Measurements from ENCODE around the gene ADAMTSL3.
A peak's percentile ranks its signal among the peaks of the same experiment; 100 is the strongest.
"Not testable (repeated sequence)": the region's sequence is repeated elsewhere in the genome, so short reads cannot be mapped to it uniquely, and the experiment has no call there.

Gene ADAMTSL3

DNA sequence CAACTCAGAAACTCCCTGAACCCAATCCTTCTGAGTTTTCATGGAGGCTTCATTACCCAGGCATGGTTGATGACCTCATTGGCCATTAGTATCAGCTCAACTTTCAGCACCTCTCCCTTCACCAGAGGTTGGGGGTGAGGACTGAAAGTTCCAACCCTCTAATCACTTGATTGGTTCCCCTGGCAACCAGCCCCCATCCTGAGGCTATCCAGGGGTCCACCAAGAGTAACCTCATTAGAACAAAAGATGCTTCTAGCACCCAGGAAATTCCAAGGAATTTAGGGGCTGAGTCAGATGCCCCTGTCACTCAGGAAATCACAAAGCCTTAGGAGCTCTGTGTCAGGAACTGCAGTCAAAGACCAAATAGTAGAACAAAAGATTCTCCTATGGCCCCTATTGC, 43.8 kb downstream of the ADAMTSL3 start:
- DNase-seq (ENCODE audit: low spot score), result no peak

DNA sequence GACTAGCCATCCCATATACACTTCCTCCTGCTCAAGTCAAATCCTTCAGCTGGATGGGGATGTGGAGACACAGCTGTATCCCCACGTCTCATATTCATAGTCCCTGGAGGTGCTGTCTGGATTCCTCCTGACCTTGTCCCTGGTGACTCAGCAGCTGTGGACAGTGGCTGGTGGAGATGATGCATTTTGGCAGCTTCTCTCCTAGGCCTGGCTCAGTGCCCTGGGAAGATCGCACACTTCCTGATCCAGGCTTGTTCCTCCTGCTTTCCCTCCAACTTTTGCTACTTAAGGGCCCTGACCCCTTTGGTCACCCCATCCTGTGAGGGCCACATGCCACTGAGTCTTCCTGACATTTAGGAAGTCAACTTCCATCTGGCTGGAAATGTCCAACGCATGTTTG, 44.4 kb downstream of the ADAMTSL3 start:
- DNase-seq (ENCODE audit: low spot score), result no peak

DNA sequence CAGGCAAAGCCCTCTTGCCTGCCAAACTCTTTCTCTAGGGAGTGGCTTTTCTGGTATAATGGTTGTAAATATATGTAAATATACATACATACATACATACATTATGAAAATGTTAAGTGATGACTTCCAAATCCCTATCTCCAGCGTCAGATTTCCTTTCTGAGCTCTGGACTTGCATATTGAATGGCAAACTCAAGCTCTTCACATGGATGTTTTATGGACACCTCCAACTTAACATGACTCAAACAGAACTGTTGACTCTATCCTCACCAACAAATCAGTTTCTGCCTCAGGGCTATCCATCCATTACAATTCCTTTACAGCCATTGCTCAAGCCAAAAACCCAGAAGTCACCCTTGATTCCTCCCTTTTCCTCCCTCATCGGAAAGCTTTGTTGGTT, 45.1 kb downstream of the ADAMTSL3 start:
- no peak for DNase-seq (ENCODE audit: low spot score)

DNA sequence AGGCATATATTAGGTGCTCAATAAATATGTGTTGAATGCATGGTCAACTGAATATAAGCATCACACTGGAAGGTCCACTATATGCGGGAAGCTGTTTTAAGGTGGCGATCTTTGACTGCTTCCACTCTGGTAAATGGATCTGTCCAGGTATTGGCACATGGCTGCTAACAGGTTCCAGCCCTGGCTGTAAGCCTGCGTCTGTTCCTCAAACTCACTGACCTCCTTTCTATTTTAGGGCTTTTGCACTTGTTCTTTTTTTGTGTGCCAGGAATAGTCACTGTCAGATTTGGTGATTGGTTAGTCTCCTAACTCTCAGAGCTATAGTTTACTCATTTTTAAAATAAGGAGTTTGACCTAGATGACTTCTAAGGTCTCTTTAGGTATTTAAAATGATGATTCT, 46.2 kb downstream of the ADAMTSL3 start:
- DNase-seq (ENCODE audit: low spot score), result no peak

DNA sequence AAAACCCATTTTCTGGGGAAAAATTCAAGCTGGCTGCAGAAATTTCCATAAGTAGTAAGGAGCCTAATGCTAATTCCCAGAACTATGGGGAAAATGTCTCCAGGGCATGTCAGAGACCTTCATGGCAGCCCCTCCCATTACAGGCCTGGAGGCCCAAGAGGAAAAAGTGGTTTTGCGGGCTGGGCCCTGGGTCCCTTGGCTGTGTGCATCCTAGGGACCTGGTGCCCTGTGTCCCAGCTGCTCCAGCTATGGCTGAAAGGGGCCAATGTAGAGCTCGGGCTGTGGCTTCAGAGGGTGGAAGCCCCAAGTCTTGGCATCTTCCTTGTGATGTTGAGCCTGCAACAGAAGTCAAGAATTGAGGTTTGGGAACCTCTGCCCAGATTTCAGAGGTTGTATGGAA, 48.4 kb downstream of the ADAMTSL3 start:
- not testable (repeated sequence) for DNase-seq (ENCODE audit: low spot score)

DNA sequence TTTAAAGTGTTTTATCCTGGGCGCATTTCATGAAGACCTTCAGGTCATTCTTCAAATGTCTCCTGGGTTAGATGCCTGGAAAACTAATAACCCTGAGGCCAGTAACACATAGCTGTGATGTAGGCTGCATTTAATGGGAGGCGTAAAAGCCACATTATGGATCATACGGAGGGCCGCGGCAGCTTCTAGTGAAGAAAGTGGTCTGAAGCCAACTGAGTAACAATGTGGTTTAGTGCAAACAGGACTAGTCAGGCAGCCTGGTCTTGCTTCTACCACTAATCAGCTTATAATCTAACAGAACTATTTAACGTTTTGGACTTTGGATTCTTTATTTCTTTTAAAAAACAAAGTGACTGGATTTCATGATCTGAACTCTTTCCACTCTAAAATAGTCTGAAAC, 54.4 kb downstream of the ADAMTSL3 start:
- no peak for DNase-seq (ENCODE audit: low spot score)

DNA sequence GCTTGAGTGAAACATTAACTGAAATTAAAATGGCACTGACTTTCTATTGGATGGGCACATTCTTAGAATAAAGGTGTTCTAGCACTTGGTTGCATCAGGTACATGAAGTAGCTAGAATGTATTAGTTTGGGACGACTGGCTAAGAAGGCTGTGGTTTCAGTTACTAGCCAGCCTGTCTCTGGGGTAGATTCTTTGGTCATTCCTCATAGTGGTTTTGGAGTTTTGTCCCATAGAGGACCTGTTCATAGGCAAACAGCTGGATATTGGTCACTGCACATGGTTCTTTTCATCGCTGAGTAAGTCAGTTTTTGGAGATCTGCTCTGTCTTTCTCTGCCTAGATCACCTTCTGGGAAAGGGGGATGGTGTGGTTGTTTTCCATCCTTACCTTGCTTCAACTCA, 55.3 kb downstream of the ADAMTSL3 start:
- no peak for DNase-seq (ENCODE audit: low spot score)

DNA sequence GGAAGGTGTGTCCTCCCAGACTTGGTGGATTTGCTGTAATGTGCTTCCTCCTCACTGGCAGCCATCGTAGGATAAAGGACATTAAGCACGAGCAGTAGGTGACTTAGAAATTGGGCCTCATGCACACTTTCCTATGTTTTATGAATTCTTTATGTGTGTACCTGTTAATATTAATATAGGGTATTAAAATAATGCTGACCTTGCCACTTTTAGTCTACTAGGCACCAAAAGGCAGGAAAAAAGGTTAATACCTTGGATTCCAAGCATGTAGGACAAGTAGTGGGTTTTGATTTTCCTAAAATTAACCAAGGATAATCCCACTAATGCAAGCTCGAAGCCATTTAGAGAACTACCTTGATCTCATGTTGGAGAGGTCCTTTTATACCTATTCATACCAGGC, 55.9 kb downstream of the ADAMTSL3 start:
- DNase-seq (ENCODE audit: low spot score), result no peak

DNA sequence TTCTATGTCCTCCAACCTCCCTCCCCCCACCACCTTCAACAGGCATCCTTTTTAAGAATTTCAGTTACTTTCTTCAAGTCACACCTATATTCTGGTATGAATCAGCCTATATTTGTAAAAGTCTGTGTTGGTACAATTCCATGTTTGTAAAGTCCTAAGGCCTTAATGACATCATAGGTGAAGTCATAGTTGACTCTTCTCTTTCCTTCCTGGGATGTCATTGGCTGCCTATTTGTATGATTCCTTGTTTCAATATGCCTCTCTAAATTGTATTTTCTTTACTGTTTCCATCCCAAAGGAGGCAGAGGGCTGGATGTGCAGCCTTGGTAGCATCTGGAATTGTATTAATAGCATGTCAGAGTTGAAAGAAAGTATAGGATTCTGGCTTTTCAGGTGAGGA, 56.5 kb downstream of the ADAMTSL3 start:
- DNase-seq (ENCODE audit: low spot score), result no peak

DNA sequence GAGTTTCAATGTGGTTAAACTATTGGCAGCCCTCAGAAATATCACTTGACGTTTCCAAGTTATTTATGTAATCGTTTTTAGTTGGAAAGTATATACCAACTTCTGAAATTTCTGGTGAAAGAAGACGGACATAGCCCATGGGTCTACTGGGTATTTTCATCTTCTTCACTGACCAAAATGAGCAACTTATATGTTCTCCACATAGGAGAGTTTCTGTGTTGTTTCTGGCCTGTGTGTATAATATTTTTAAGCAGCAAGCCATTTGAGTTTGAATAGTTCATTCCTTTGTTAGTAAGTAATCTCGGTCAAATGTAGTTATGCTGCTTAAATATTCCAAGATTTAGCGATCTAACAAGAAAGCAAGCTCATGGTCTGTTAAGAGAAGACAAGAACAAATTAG, 57.3 kb downstream of the ADAMTSL3 start:
- no peak for DNase-seq (ENCODE audit: low spot score)

DNA sequence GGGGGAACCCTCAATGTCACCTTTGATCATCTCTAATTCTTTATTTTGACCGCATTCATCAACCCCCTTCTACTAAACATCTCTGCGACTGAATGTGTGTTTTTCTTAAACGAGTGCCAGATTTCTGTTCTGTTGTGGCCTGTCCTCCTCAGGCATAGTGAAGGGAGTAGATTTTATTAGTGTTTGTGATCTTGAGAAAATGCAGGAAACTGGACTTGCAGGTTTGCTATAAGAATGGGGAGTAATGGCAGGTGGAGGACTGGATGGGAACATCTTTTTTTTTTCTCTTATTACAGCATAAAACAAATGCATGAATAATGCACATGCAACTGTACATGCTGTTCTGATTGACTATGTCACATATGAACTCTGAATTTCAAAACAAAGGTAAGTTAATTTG, 59.3 kb downstream of the ADAMTSL3 start:
- DNase-seq (ENCODE audit: low spot score), result no peak

DNA sequence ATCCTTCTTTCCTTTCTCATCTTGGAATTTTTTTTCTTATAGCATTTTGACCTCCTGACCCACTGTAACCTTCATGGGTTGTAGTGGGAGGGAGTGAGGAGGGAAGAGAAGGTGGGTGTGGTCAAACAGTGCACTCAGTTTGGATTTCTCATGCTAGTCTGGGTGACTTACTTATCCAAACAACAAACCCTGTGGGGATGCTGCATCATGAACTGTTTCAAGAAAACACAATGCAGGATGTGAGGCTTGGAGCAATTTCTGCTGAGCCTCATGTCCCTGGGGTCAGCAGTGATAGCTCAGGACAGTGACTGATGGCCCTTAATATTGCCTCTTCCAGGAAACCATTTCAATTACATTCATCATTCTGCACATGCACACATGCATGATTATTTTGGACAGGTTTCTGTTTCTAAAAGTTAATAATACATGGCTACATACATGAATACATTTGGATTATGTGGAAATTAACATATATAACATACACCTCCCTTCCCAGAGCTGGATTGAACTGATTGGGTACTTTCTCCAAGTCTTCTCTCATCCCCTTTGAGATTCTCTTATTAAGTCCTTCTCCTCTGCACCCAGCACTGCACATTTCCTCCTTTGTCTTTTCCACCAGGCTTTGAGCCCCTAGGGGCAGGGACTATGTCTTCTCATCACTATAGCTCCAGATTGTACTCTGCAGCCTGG, 61.2 kb downstream of the ADAMTSL3 start:
- DNase-seq (ENCODE audit: low spot score), result no peak

DNA sequence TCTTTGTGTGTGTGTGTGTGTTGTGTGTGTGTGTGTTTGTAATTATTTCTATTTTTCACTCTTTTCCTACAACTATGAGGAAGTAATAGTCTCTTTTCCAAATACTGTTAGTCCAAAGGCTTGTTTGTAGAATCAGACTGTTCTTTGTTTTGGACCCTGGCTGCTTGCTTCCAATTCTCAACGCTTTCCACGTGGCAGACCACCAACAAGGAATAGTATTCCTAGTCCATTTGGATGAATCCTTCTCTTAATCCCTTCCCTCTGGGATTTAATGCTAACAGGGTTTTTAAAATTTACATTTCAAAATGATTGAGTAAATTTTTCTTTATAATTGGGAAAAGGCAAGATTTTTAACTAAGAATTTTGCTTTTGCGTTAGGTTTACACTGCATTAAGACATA, 62.7 kb downstream of the ADAMTSL3 start:
- no peak for DNase-seq (ENCODE audit: low spot score)

DNA sequence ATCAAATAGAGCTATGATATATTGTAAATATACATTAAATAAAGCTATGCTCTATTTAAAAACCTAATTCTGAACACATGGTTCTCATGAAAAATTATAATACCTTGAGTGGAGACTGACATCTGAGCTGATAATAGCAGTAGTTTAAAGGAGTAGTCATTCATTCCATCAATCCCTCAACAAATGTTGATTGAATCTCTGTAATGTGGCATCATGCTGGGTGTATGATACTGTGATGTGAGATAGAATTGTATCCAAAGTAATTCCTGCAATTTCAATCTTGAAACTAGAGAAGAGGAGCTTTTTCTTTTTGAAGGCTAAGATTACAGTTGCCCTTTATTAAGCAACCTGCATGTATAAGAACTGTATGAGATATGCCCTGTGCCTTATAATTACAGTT, 63.1 kb downstream of the ADAMTSL3 start:
- no peak for DNase-seq (ENCODE audit: low spot score)

DNA sequence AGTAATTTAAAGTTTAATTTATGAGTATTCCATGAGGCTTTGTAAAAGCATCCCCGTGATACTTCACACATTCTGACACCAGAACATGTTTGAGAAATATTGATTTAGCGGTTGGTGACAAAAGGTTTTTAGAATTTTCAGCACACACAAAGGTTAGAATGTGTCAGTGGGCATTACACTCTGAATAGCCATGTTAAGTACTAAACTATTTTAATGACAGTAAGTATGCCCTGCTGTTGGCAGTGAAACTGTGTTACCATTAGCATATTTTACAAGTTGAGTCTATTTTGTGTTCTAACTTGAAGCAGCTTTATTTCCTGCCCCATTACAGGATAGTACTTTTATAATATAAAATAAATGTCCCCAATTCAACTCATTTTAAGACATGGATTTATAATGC, 66.5 kb downstream of the ADAMTSL3 start:
- DNase-seq (ENCODE audit: low spot score), result peak; percentile 11

DNA sequence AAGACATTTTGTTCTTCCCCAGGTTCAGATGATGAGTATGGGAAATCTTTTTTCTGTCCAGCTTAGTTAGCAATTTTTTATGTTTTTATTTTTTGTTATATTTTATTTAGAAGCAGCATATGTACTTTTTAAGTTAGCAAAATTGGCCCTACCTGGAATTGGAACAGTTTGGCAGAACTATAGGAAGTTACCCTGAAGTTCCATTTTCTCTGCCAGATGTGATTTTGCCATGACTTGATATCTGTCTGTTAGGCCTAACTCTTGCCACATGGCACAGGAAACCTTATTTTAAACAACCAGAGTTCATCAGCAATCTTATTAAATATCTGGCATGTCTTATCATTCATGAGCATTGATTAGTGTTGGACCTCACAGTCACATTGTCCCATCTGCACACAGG, 67.1 kb downstream of the ADAMTSL3 start:
- no peak for DNase-seq (ENCODE audit: low spot score)

DNA sequence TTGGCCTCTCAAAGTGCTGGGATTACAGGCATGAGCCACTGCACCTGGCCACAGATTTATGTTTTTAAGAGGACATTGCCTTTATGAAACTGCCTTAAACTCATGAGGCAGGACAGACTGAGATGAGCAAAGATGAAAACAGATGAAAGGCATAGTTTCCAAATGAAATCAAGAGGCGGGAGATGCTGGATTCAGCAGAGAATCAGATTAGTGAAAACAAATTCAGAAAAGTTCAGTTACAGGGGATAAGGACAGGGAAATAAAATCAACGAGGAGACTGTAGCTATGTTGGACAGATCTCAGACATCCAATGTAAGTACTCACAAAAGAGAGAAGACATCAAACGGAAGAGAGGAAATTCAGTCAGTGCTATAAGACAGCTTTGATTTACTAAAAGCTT, 68.1 kb downstream of the ADAMTSL3 start:
- no peak for DNase-seq (ENCODE audit: low spot score)

DNA sequence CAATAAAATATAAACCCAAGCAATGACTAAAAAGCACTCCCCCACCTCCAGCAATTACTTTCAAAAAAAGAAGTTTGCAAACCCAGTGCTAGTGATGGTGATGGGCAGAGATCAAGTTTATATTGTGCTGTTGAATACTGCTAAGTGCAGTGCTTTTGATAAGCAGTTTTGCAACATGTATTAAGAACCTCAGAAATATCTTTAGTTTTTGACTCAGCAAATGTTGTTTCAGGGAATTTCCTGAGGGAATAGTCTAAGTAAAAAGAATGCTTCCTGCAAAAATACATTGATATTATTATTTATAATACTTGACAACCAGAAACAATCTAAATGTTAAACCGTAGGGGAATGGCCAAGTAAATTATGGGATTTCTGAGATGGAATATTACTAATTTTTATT, 69.3 kb downstream of the ADAMTSL3 start:
- no peak for DNase-seq (ENCODE audit: low spot score)

DNA sequence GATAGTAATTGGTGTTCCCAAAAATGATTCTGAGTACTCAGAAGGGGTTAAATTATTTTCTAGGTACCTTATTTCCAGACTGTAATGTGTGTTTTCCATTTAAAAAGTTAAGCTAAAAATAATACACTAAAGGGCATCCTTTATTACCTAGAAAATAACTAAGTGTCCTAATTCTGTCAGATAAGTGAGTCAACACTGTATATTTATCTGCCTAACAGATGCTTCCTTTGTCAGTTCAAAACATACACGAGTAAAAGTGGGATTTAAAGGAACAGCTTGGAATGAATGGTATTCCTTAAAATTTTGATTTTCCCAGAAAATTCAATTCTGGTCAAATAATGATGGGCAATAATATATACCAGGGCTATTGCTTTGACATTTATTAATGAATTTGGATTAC, 78.3 kb downstream of the ADAMTSL3 start:
- DNase-seq (ENCODE audit: low spot score), result no peak

DNA sequence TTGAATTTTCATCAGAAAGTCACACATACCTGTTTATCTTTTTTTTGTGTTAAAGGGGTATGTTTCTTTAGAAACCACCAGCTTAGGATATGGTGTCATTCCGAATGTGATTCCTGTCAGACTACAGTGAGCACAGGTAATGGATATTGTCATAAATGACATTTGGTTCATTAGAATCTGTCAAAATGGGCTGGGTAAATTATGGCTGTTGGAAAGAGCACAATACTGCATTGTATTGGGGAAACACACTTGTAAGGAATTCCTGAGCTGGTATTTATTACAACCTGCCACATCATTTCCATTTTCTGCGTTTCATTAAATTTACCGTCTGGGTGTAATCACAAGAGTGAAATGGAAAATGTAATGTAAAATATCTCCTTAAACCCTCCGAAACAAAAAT, 78.8 kb downstream of the ADAMTSL3 start:
- DNase-seq (ENCODE audit: low spot score), result no peak

DNA sequence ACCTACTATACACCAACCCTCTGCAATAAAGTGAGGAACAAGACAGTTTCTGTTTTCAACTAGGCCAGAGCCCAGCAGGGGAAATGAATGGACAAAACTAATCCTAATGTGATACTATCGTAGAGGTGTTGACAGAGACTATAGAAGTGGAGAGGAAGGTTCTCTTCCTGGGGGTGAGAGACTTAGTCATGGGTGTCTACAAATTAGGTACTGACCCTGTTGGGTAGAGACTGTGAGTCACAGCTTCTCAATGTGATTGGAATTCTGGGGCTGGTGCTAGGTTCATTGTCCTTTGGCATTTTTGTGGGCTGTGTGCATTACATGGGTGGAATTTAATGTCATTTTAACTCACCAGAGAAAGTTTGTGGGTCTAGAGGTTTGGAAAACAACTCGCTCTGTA, 79.3 kb downstream of the ADAMTSL3 start:
- DNase-seq (ENCODE audit: low spot score), result no peak

DNA sequence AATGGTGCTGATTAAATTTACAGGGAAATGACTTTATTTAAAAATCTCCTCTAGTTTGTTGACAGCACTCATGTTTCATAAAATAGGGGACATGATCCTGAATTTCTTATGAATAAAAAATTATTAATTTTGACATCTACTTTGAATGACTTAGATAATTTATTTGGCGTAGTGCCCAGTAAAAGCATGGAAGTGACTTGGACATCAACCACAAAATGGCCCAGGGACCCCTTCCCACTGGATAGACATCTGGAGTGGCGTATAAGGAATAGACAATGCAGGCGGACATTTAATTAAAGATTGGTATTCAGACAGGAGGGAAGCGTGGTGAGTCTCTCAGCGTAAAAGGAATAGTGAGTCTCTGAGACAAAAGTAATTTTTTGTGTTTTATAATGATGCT, 79.8 kb downstream of the ADAMTSL3 start:
- no peak for DNase-seq (ENCODE audit: low spot score)

DNA sequence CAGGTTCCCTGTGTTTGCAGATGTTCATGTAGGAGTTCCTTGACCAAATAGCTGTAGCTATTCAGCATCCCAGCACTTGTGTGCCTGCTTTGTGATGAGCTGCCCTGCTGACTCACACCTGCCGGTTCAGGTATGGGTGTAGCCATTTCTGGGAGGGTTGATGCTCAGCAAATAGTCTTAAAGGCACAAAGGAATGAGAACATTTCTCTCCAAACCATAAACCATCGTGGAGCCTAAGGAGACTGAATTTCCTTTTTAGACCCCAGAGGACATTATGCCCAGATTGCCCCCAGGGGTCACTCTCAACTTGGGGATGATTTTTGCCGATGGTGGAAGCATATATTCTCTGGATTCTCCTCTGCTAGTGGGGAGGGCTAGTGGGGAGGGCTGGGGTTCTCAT, 80.6 kb downstream of the ADAMTSL3 start:
- DNase-seq (ENCODE audit: low spot score), result no peak

DNA sequence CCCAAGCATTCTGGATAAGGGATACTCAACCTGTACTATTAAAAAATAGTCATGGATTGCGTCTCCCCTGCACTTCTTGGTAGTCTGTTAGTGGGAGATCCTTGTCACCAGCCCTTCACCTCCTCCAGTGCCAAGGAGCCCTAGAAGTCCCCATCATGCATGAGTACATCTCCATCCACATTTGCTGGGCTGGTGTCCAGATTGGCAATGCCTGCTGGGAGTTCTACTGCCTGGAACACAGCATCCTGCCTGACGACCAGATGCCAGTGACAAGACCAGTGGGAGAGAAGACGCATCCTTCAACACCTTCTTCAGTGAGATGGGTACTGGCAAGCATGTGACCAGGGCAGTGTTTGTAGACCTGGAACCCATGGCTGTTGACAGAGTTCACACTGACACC, 85.7 kb downstream of the ADAMTSL3 start:
- DNase-seq (ENCODE audit: low spot score), result no peak

DNA sequence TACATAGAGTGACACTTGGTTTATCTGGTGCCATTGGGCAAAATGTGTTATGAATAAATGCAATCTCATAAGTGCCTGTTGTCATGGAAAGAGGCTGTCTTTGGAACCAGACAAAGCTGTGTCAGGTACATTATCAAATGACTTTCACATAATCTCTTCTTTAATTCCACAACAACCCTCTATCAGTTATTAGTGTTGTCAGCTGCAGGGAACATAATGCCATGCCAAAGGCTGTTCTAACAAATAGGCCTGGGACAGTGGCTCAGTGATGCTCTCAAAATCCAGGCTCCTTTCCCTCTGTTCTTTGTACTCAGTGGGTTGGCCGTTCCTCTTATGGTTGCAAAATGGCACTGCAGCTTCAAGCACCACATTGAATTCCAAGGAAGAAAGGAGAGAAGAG, 91.8 kb downstream of the ADAMTSL3 start:
- no peak for DNase-seq (ENCODE audit: low spot score)

Data from pons (tissue), 1 donor.